ENCODE data around the gene EXOC5. TPM values are rescaled to one million over a fixed set of nuclear protein-coding genes. Genes with fewer than 3 reads are reported as not detected.
"Not testable (repeated sequence)": the region's sequence is repeated elsewhere in the genome, so short reads cannot be mapped to it uniquely, and the experiment has no call there.

EXOC5 gene
- total RNA-seq, 3 donors from 2014 or later, result 40.3 to 53.4 (median 48.9) TPM

GRCh38 chr14:57205938-57206337 is 62.8 kb downstream of the EXOC5 start:
- Histone ChIP-seq H3K27ac (no peak overlapping the region), H3K4me1 (no peaks in the 10 kb centered on the region), H3K4me3 (no peak overlapping the region), H3K27me3 (no peaks in the 10 kb centered on the region), H3K36me3 (no peaks in the 10 kb centered on the region), H3K9me3 (no peaks in the 10 kb centered on the region)
- no peak for TF ChIP-seq CTCF (IDR thresholded peaks at IDR 0.05)
- no peak for TF ChIP-seq POLR2A (IDR thresholded peaks at IDR 0.05)
- no peak for TF ChIP-seq POLR2AphosphoS5 (IDR thresholded peaks at IDR 0.05)
- DNase-seq (ENCODE audit: low spot score in 2 of 2), result no peak
- intact Hi-C loops (cut with DNase I; ENCODE audit: low total_unique reads), result no loop called here

GRCh38 chr14:57202672-57203071 is 66.0 kb downstream of the EXOC5 start:
- intact Hi-C loops (cut with DNase I; ENCODE audit: low total_unique reads); DNase-seq (ENCODE audit: low spot score in 2 of 2); H3K27me3 ChIP-seq; H3K27ac ChIP-seq; H3K4me3 ChIP-seq; H3K36me3 ChIP-seq; H3K9me3 ChIP-seq; H3K4me1 ChIP-seq: not testable (repeated sequence)

- no peak for TF ChIP-seq CTCF (IDR thresholded peaks at IDR 0.05)
- no peak for TF ChIP-seq POLR2AphosphoS5 (IDR thresholded peaks at IDR 0.05)
- no peak for TF ChIP-seq POLR2A (IDR thresholded peaks at IDR 0.05)
- DNase-seq (ENCODE audit: low spot score in 2 of 2), result no peak
Measured at GRCh38 chr14:57199921-57200320, 68.8 kb downstream of the EXOC5 start.

GRCh38 chr14:57189070-57189469 is 79.6 kb downstream of the EXOC5 start:
- no peaks in the 10 kb centered on the region for H3K9me3 ChIP-seq
- TF ChIP-seq CTCF (IDR thresholded peaks at IDR 0.05) (no peak), POLR2A (IDR thresholded peaks at IDR 0.05) (no peak), POLR2AphosphoS5 (IDR thresholded peaks at IDR 0.05) (no peak)
- H3K27me3 ChIP-seq, result no peaks in the 10 kb centered on the region
- H3K27ac ChIP-seq, result no peak overlapping the region
- DNase-seq (ENCODE audit: low spot score in 2 of 2), result no peak
- H3K4me1 ChIP-seq, result no peaks in the 10 kb centered on the region
- intact Hi-C loops (cut with DNase I; ENCODE audit: low total_unique reads), result no loop called here
- no peaks in the 10 kb centered on the region for H3K36me3 ChIP-seq
- no peak overlapping the region for H3K4me3 ChIP-seq

More at GRCh38 chr14:57199921-57200320, 68.8 kb downstream of the EXOC5 start:
- H3K4me3 ChIP-seq, result no peak overlapping the region
- no peak overlapping the region for H3K27ac ChIP-seq
- H3K36me3 ChIP-seq, result no peaks in the 10 kb centered on the region
- H3K4me1 ChIP-seq, result no peaks in the 10 kb centered on the region
- no peaks in the 10 kb centered on the region for H3K27me3 ChIP-seq
- H3K9me3 ChIP-seq, result no peaks in the 10 kb centered on the region
- intact Hi-C loops (cut with DNase I; ENCODE audit: low total_unique reads), result no loop called here

GRCh38 chr14:57182760-57183503 is 85.8 kb downstream of the EXOC5 start:
- Histone ChIP-seq H3K9me3 (no peaks in the 10 kb centered on the region), H3K4me3 (no peak overlapping the region), H3K4me1 (no peaks in the 10 kb centered on the region), H3K36me3 (no peaks in the 10 kb centered on the region), H3K27me3 (no peaks in the 10 kb centered on the region), H3K27ac (no peak overlapping the region)
- intact Hi-C loops (cut with DNase I; ENCODE audit: low total_unique reads), result no loop called here
- no peak for DNase-seq (ENCODE audit: low spot score in 2 of 2)
- TF ChIP-seq POLR2AphosphoS5 (IDR thresholded peaks at IDR 0.05) (no peak), CTCF (IDR thresholded peaks at IDR 0.05) (no peak), POLR2A (IDR thresholded peaks at IDR 0.05) (no peak)
